ENCODE measurements around the gene FBRS. TPM values are rescaled to one million over a fixed set of nuclear protein-coding genes. Genes with fewer than 3 reads are reported as not detected.

The FBRS gene
- total RNA-seq, 1 donor from 2014 or later = 46.9 TPM

DNA sequence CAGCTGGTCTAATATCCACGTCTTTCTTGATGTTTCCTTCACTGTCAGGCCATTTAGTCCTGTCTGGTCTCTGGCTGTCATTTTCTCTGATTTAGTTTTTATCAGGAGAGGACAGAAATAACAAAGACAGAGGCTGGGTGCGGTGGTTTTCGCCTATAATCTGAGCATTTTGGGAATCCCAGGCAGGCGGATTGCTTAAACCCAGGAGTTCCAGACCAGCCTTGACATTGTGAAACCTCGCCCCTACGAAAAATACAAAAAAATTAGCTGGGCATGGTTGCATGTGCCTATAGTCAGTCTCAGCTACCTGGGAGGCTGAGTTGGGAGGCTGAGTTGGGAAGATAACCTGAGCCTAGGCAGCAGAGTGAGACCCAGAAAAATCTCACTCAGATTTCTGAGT lies 47.8 kb downstream of the FBRS start:
- H3K4me3 ChIP-seq (ENCODE audit: low read depth, low read length) = no peak overlapping the region
- TF ChIP-seq, protein P1, sequence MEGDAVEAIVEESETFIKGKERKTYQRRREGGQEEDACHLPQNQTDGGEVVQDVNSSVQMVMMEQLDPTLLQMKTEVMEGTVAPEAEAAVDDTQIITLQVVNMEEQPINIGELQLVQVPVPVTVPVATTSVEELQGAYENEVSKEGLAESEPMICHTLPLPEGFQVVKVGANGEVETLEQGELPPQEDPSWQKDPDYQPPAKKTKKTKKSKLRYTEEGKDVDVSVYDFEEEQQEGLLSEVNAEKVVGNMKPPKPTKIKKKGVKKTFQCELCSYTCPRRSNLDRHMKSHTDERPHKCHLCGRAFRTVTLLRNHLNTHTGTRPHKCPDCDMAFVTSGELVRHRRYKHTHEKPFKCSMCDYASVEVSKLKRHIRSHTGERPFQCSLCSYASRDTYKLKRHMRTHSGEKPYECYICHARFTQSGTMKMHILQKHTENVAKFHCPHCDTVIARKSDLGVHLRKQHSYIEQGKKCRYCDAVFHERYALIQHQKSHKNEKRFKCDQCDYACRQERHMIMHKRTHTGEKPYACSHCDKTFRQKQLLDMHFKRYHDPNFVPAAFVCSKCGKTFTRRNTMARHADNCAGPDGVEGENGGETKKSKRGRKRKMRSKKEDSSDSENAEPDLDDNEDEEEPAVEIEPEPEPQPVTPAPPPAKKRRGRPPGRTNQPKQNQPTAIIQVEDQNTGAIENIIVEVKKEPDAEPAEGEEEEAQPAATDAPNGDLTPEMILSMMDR (conservative IDR thresholded peaks at IDR 0.05; ENCODE audit: low read depth, low read length) = no peak
- no peak for DNase-seq (ENCODE audit: low read depth)

DNA sequence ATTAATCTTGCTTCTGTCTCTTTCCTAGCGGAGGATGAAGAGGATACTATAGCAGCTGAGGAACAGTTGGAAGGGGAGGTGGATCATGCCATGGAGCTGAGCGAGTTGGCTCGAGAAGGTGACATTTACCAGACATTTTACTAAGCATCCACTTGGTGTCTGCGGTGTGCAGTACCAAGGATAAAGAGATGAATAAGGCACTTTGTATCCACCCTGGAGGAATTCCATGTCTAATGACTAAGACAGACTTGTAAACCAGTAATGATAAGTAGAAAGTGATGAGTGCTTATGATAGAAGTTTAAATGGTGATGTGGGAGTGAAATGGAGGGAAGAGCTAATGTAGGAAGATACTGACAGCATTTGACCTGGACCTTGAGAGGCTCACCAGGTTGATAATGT lies 52.7 kb downstream of the FBRS start:
- no peak overlapping the region for H3K4me3 ChIP-seq (ENCODE audit: low read depth, low read length)
- TF ChIP-seq, protein P1 (conservative IDR thresholded peaks at IDR 0.05; ENCODE audit: low read depth, low read length) = no peak
- DNase-seq (ENCODE audit: low read depth) = no peak

GRCh38 chr16:30711712-30712111 lies 53.5 kb downstream of the FBRS start:
- DNase-seq (ENCODE audit: low read depth) = no peak
- TF ChIP-seq, protein P1 (conservative IDR thresholded peaks at IDR 0.05; ENCODE audit: low read depth, low read length) = no peak
- no peak overlapping the region for H3K4me3 ChIP-seq (ENCODE audit: low read depth, low read length)

DNA sequence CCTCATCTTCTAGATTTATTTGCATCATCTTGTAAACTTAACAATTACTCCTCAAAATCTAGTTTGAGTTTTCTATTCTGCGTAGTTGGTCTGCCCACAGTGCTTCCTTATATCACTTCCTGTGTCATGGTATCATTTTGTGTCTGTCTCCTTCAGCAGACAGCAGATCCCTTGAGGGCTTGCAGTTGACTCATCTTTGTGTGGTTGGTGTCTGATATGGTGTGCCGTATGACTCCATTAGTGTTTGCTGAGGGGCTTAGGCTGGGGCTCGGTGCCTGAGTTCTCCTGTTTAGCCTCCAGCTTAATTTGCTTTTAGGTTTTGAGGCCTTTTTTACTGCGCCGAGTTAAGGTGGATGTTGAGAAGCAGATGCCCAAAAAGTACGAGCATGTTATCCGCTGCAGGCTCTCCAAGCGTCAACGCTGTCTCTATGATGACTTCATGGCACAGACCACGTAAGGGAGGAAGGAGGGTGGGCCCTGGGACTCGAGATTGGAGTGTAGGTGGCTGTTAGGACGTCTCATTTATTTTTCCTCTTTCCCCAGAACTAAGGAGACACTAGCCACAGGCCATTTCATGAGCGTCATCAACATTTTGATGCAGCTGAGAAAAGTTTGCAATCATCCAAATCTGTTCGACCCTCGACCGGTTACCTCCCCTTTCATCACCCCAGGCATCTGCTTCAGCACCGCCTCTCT lies 57.7 kb downstream of the FBRS start:
- TF ChIP-seq, protein P1 (conservative IDR thresholded peaks at IDR 0.05; ENCODE audit: low read depth, low read length) = no peak
- no peak for DNase-seq (ENCODE audit: low read depth)
- no peak overlapping the region for H3K4me3 ChIP-seq (ENCODE audit: low read depth, low read length)

GRCh38 chr16:30720086-30720485 lies 61.9 kb downstream of the FBRS start:
- no peak overlapping the region for H3K4me3 ChIP-seq (ENCODE audit: low read depth, low read length)
- DNase-seq (ENCODE audit: low read depth) = no peak
- TF ChIP-seq, protein P1 (conservative IDR thresholded peaks at IDR 0.05; ENCODE audit: low read depth, low read length) = no peak

Other genes with a start within 250 kb of the FBRS start
- gene DCTPP1, start 228.4 kb upstream of the FBRS start, total RNA-seq = 108 and 136 TPM in 2 replicates
- gene SEPHS2, start 212.6 kb upstream of the FBRS start, total RNA-seq = 17.6 and 27.6 TPM in 2 replicates
- not detected in 2 replicates for gene ITGAL, start 185.7 kb upstream of the FBRS start, total RNA-seq
- 34.8 and 35.2 TPM in 2 replicates for gene ZNF768, start 131.9 kb upstream of the FBRS start, total RNA-seq
- 5.1 and 7.6 TPM in 2 replicates for gene ZNF747, start 123.6 kb upstream of the FBRS start, total RNA-seq
- 5.2 and 10.9 TPM in 2 replicates for gene ZNF764, start 100.1 kb upstream of the FBRS start, total RNA-seq
- gene ZNF688, start 86.7 kb upstream of the FBRS start, total RNA-seq = 8.2 and 9.1 TPM in 2 replicates
- 3.2 and 7.6 TPM in 2 replicates for gene ZNF785, start 72.7 kb upstream of the FBRS start, total RNA-seq
- gene ZNF689, start 48.0 kb upstream of the FBRS start, total RNA-seq = 7.7 and 9.6 TPM in 2 replicates
- gene PRR14, start 7.5 kb upstream of the FBRS start, total RNA-seq = 18.1 and 23.8 TPM in 2 replicates
- gene SRCAP, start 40.7 kb downstream of the FBRS start, total RNA-seq = 10.8 and 11.8 TPM in 2 replicates
- 27.6 and 42.0 TPM in 2 replicates for gene PHKG2, start 90.0 kb downstream of the FBRS start, total RNA-seq
- 7.0 and 8.2 TPM in 2 replicates for gene CFAP119, start 103.6 kb downstream of the FBRS start, total RNA-seq
- gene RNF40, start 103.9 kb downstream of the FBRS start, total RNA-seq = 47.2 and 73.8 TPM in 2 replicates
- 11.4 and 14.0 TPM in 2 replicates for gene ZNF629, start 128.8 kb downstream of the FBRS start, total RNA-seq
- gene BCL7C, start 235.6 kb downstream of the FBRS start, total RNA-seq = 57.6 and 79.1 TPM in 2 replicates
- 0.87 and 4.3 TPM in 2 replicates for gene CTF1, start 238.2 kb downstream of the FBRS start, total RNA-seq

Measured in epithelial cell of proximal tubule (primary cell).